ENCODE measurements around the gene IGSF21. TPM values are rescaled to one million over a fixed set of nuclear protein-coding genes. Genes with fewer than 3 reads are reported as not detected.
A peak's percentile ranks its signal among the peaks of the same experiment; 100 is the strongest.

IGSF21 gene
- total RNA-seq, 4 donors from 2014 or later: 0.11 to 2.6 (median 0.69) TPM

DNA sequence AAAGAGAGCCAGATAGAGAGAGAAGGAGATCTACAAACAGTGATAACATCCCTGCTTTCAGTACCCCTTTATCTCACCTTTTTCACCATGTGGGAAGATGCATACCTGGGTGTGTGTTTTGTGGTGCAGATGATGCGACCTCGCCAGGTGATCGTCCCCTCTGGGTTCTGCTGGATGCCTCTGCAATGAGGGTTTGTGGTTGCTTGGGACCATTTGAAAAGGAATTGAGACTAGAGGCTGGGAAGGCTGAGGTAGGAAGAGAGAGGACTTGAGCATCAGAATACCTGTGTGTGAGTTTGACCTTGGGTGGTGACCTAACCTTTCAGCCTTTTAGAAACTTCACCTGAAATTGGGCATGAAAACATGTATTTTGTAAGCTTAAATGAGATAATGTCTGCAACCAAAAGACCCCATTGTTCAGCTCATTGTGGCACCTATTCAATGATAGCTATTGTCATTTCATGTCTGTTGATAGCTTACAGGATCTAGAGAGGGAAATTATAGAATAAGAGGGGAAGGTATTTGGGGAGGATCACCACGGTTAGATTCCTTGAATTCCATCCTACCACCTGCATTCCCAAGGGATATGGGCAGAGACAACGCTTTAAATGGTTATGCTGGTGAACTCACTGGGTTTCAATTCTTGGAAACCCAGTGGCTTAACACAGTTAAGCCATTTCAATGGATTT is 125.7 kb downstream of the IGSF21 start:
- H3K36me3 ChIP-seq: no peaks in the 10 kb centered on the region
- intact Hi-C loops (cut with DNase I): no loop called here

DNA sequence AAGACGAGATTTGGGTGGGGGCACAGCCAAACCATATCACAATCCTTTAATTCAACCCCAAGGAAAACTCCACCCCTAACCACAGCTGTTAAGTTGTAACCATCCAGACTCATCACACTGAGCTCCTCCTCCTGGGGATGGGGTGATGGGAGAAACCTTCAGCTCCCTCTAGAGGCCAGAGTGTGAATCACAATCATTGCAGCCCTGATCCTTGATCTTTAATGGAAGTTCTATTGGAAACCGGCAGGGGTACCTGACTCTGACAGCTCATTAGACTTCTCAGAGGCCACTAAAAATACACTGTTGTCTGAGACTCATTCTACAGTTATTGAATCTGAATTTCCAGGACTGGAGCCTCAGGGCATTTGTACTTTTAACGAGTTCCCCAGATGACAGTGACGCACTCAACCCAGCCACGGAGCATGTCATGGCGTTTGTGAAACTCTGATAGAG is 127.2 kb downstream of the IGSF21 start:
- Histone ChIP-seq H3K4me1 (no peaks in the 10 kb centered on the region), H3K9me3 (no peaks in the 10 kb centered on the region), H3K27ac (no peak overlapping the region), H3K27me3 (peaks cover 4% of the 10 kb centered on the region), H3K36me3 (no peaks in the 10 kb centered on the region), H3K4me3 (replicated peaks in 1 of 3) (no peak overlapping the region)
- TF ChIP-seq, protein P1, sequence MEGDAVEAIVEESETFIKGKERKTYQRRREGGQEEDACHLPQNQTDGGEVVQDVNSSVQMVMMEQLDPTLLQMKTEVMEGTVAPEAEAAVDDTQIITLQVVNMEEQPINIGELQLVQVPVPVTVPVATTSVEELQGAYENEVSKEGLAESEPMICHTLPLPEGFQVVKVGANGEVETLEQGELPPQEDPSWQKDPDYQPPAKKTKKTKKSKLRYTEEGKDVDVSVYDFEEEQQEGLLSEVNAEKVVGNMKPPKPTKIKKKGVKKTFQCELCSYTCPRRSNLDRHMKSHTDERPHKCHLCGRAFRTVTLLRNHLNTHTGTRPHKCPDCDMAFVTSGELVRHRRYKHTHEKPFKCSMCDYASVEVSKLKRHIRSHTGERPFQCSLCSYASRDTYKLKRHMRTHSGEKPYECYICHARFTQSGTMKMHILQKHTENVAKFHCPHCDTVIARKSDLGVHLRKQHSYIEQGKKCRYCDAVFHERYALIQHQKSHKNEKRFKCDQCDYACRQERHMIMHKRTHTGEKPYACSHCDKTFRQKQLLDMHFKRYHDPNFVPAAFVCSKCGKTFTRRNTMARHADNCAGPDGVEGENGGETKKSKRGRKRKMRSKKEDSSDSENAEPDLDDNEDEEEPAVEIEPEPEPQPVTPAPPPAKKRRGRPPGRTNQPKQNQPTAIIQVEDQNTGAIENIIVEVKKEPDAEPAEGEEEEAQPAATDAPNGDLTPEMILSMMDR (IDR thresholded peaks at IDR 0.05): peak in 5 of 6 experiments; percentile 31 to 67 (median 40)
- no peak for TF ChIP-seq POLR2A (IDR thresholded peaks at IDR 0.05)
- DNase-seq: peak; percentile 7 to 22
- intact Hi-C loops (cut with DNase I): no loop called here
- WGBS, 2 donors: 48 to 58% methylated on average over 6 of the region's 6 CpGs

More for the DNA sequence above, 125.7 kb downstream of the IGSF21 start:
- no peak for DNase-seq
- Histone ChIP-seq H3K4me3 (replicated peaks in 1 of 3) (no peak overlapping the region), H3K27me3 (peaks cover 4% of the 10 kb centered on the region), H3K4me1 (no peaks in the 10 kb centered on the region), H3K27ac (no peak overlapping the region), H3K9me3 (no peaks in the 10 kb centered on the region)
- WGBS, 2 donors: 75 to 81% methylated on average over 5 of the region's 5 CpGs
- TF ChIP-seq POLR2A (IDR thresholded peaks at IDR 0.05): no peak
- TF ChIP-seq, protein P1 (IDR thresholded peaks at IDR 0.05): no peak

DNA sequence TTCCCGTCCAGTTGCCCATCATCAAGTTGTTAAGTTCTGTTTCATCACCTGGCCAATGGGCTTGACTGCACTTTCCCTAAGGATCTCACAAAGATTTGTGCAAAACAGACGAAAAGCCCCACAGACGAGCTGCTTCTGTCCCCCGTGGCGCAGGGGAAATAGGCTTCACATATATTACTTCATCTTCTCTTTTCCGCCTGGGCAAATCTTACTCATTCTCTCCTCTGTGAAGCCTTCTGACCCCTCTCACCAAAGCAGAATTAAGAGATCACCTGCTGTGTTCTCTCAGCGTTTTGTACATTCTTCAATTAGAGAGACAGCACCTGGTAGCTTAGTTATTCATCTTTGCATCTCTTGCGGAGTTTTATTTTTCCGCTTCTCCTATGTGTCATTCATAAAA is 129.8 kb downstream of the IGSF21 start:
- WGBS, 2 donors: 71 to 77% methylated on average over 8 of the region's 9 CpGs
- H3K36me3 ChIP-seq: no peaks in the 10 kb centered on the region
- no peaks in the 10 kb centered on the region for H3K9me3 ChIP-seq
- H3K27ac ChIP-seq: no peak overlapping the region
- H3K4me1 ChIP-seq: no peaks in the 10 kb centered on the region
- H3K27me3 ChIP-seq: no peaks in the 10 kb centered on the region
- TF ChIP-seq, protein P1 (IDR thresholded peaks at IDR 0.05): no peak
- TF ChIP-seq POLR2A (IDR thresholded peaks at IDR 0.05): no peak
- H3K4me3 ChIP-seq (replicated peaks in 1 of 3): no peak overlapping the region
- intact Hi-C loops (cut with DNase I): no loop called here
- DNase-seq: no peak

DNA sequence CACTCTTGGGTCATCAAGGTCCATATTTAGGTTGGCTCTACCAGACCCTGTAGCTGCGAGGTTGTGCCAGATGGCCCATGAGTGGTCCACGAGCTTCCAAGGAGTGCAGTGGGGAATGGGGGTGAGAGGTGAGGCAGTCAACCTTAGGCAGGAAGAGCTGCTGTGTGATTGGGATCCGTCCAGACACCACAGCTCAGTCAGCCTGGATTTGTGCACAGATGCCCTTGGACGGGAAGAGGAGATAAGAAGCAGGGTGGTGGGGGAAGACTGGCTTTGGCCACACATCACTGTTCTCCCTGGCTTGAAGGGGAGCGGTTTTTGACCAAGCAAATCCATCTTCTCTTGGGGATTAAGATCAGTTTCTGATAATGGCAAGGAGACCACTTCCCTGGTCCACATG is 130.6 kb downstream of the IGSF21 start:
- DNase-seq: no peak
- Histone ChIP-seq H3K9me3 (no peaks in the 10 kb centered on the region), H3K36me3 (no peaks in the 10 kb centered on the region), H3K27ac (no peak overlapping the region), H3K4me3 (replicated peaks in 1 of 3) (no peak overlapping the region), H3K4me1 (no peaks in the 10 kb centered on the region), H3K27me3 (no peaks in the 10 kb centered on the region)
- WGBS, 2 donors: 47 to 65% methylated on average over 5 of the region's 5 CpGs
- intact Hi-C loops (cut with DNase I): no loop called here
- TF ChIP-seq, protein P1 (IDR thresholded peaks at IDR 0.05): no peak
- no peak for TF ChIP-seq POLR2A (IDR thresholded peaks at IDR 0.05)

DNA sequence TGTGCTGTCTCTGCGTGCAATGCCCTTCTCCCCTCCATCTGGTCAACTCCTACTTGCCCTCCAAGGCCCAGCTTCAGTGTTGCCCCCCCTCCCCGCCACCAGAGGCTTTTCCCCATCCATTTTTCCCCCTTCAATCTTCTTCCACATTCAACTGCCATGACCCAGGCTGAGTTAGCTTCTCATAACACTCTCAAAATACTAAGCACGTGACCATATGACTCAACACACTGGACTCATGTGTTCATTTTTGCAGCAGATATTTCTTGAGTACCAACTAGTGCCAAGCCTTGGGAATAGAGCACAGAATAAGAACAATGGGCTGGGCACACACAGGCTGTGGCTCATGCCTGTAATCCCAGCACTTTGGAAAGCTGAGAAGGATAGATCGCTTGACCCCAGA is 132.1 kb downstream of the IGSF21 start:
- no peak overlapping the region for H3K27ac ChIP-seq
- no peaks in the 10 kb centered on the region for H3K36me3 ChIP-seq
- H3K4me3 ChIP-seq (replicated peaks in 1 of 3): no peak overlapping the region
- H3K9me3 ChIP-seq: no peaks in the 10 kb centered on the region
- no peaks in the 10 kb centered on the region for H3K27me3 ChIP-seq
- no peaks in the 10 kb centered on the region for H3K4me1 ChIP-seq
- no peak for TF ChIP-seq POLR2A (IDR thresholded peaks at IDR 0.05)
- TF ChIP-seq, protein P1 (IDR thresholded peaks at IDR 0.05): no peak
- intact Hi-C loops (cut with DNase I): no loop called here
- DNase-seq: peak in 1 of 2 donors; percentile 4
- WGBS, 2 donors: 62 to 65% methylated on average over 4 of the region's 4 CpGs

All from thyroid gland (tissue), 4 donors.